Transverse colon (tissue), 4 donors: ENCODE data around the gene RPS10.

Experiments
- CTCF ChIP-seq, 5 experiments: fragments of 200-600 bp in 3 of 5; fragments of 450-650 bp in 2 of 5; sonication (generic) in 3 of 5; IDR thresholded peaks; 1 replicate in 2 of 5; 2 replicates in 3 of 5; pipeline ENCODE4 v1.5.1; 2016 to 2017; ENCODE audit warnings: antibody characterized with exemption in 5 of 5, inconsistent platforms in 3 of 5, mild to moderate bottlenecking in 2 of 5, moderate library complexity in 1 of 5
- POLR2A ChIP-seq: fragments of 450-650 bp; IDR thresholded peaks from one replicate; pipeline ENCODE4 v1.6.1; 2016; ENCODE audit warnings: antibody characterized with exemption, mild to moderate bottlenecking, moderate library complexity
- POLR2AphosphoS5 ChIP-seq, 3 donors: sonication (generic); formaldehyde crosslinking; IDR thresholded peaks; one replicate each; pipeline ENCODE4 v1.6.1; 2016; ENCODE audit warnings: antibody characterized with exemption in 3 of 3

DNA sequence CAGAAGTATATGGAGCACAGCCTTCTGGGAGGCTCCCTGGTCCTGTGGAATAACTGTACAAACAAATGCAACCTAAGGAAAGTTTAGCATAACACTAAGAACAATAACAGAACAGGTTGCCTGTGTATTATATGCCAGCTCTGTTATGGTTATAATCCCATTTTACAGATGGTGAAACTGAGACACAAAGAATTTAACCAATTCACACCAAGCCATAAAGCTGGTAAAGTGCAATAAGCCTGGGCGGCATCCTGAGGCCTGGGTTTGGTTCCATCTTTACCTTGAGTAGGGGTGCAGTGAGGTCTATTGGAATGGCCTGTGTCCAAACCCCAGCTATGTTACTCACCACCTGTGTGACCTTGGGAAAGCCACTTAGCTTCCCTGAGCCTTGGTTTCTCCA lies 25.3 kb upstream of the RPS10 start:
- TF ChIP-seq CTCF (IDR thresholded peaks at IDR 0.05) (no peak), POLR2AphosphoS5 (IDR thresholded peaks at IDR 0.05) (no peak), POLR2A (no peak)
